HT-29 (cell line): ENCODE data around the gene SLC12A9. TPM values are rescaled to one million over a fixed set of nuclear protein-coding genes. Genes with fewer than 3 reads are reported as not detected.
"Not testable (repeated sequence)": the region's sequence is repeated elsewhere in the genome, so short reads cannot be mapped to it uniquely, and the experiment has no call there.

Experiments used
- DNase-seq: peaks from one replicate; pipeline ENCODE4 v3.0.0-alpha.2; 2015; ENCODE audit warnings: low spot score
- small RNA-seq: library from RNA; depleted of rRNA; stranded (forward); fragments of <200 nt; gene quantifications from one replicate; pipeline ENCODE3, GENCODE V24; 2014
- total RNA-seq: library from RNA; depleted of rRNA; stranded (reverse); fragments of >200 nt; shearing (Covaris generic); gene quantifications from 2 replicates; pipeline ENCODE4 v1.2.3, GENCODE V29; 2014; rRNA removed

Gene SLC12A9
- total RNA-seq, 1 experiment from 2014 or later: 85.6 TPM

GRCh38 chr7:100895701-100895955 is 43.1 kb downstream of the SLC12A9 start, which contains the start of gene ACHE:
TSS of gene ACHE (minus strand) at chr7:100895888. CDS start at chr7:100894232, 1,656 bp downstream.
- no peak for DNase-seq

- DNase-seq: peak; percentile 32
These were observed 43.6 kb downstream of the SLC12A9 start for GRCh38 chr7:100895956-100896731.

- peak; percentile 65 for DNase-seq
These were observed 44.5 kb downstream of the SLC12A9 start for GRCh38 chr7:100896732-100897608.

DNA sequence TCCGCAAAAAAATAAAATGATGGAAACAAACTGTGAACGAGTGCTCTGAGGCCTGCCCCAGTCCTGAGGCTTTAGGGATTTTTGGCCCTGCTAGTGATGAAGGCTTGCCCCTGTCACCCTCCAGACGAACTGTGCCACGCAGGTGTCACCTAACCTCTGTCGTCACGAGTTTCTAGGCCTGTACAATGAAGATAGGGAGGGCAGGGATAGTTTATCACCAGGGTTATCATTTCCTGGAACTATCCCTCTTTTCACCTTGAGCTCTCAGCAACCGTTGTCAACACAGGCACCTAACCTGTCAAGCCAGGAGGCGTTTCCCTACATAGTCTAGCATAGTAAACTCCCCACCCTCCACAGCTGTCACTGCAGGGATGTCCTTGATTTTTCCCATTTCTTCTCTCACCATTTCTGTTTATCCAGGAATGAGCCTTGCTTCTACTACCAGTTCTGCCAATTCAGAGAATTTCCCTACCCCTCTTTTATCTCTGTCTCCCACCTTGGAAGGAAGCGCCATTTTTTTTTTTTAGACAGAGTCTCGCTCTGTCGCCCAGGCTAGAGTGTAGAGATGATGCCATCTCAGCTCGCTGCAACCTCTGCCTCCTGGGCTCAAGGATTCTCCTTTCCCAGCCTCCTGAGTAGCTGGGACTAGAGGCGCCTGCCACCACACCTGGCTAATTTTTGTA is 45.4 kb downstream of the SLC12A9 start:
- DNase-seq: peak; percentile 32

GRCh38 chr7:100899432-100899831 is 46.9 kb downstream of the SLC12A9 start:
- DNase-seq: no peak

DNA sequence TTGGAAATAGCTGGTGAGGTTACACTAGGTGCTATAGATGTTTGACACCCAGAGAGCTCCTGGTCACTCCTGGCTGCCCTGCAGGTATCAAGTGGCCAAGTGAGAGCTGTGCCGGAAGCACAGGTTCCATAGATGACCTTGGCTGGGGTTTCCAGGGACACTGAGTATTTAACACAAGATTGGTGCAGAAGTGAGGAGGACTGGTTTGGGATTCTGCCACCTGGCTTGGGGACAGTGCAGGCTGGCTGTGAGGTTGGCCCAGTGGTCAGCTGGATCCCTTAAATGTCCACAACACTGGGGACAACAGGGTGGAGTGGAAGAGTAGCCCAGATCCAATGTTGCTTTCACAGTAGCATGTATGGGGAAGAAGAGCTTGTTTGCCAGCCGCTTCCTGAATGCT is 48.5 kb downstream of the SLC12A9 start:
- no peak for DNase-seq

DNA sequence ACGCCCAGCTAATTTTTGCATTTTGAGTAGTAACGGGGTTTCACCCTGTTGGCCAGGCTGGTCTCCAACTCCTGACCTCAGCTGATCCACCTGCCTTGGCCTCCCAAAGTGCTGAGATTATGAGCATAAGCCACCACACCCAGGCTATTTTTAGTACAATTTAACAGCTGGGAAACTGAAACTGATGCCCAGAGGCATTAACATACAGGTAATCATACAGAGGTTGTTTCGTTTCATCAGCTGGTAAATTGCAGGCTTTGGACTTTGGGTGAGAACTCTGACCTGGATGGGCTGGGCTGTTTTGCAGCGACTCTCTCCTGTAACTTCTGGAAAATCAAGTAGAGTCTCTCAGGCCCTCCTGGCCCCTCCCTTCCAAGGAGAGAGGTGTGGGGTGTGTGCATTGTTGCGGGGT is 49.4 kb downstream of the SLC12A9 start:
- DNase-seq: no peak

DNA sequence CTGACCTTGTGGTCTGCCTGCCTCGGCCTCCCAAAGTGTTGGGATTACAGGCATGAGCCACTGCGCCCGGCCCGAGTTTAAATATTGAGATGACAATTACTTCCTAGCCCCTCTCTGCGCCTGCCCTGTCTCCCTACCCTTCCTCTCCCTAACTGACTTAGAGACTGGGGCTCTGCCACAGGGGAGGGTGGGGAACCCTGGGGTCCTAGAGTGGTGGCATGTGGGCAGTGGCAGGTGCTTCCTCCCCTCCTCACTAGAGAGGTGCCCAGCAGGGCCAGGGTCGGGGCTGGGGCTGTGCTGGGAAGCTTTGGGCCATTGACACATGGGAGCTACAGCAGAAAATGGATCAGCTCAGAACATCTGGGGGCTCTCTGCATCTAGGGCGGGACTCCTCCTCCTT is 50.1 kb downstream of the SLC12A9 start:
- no peak for DNase-seq

DNA sequence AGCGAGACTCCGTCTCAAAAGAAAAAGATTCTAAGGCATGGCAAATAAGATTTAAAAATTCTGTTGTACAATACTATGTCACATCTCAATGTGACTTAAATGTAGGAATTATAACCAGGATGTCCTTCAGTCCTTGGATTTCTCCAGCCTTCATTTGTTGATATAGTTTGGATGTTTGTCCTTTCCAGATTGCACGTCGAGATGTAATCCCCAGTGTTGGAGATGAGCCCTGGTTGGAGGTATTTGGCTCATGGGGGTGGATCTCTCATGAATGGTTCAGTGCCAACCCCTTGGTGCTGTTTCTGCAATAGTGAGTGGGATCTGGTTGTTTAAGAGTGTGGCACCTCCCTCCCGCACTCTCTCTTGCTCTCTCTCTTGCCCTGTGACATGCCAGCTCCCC is 56.0 kb downstream of the SLC12A9 start:
- no peak for DNase-seq

GRCh38 chr7:100910443-100910842 is 57.9 kb downstream of the SLC12A9 start:
- DNase-seq: not testable (repeated sequence)

DNA sequence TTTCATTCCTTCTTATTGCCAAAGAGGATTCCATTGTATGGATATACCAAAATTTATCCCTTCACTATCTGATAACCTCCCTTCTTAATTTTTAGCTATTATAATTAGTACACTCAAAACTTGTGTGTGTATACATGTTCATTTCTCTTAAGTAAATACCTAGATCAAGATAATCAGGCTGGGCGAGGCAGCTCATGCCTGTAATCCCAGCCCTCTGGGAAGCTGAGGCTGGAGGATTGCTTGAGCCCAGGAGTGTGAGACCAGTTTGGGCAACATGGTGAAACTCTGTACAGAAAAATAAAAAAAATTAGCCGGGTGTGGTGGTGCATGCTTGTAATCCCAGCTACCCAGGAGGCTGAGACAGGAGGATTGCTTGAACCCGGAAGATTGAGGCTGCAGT is 59.0 kb downstream of the SLC12A9 start:
- DNase-seq: no peak

- DNase-seq: no peak
These were observed 61.8 kb downstream of the SLC12A9 start for GRCh38 chr7:100914208-100914878.

DNA sequence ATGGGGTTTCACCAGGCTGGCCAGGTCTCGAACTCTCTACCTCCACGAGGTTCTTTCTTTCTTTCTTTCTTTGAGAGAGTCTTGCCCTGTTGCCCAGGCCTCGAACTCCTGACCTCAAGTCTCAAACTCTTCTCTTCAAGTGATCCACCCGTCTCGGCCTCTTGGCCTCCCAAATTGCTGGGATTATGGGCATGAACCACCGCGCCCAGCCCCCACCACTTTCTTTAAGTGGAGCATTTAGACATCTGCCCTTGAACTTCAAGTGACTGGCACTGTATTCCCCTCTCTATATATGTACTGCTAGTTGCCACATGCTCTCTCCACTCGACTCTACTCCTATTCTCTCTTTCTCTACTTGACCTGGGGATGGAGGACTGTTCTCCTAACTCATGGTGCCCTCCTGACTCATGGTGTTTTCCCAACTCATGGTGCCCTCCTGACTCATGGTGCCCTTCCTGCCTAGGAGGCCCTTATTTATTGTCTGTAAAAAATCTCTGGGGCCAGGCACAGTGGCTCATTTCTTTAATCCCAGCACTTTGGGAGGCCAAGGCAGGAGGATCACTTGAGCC is 62.5 kb downstream of the SLC12A9 start:
- DNase-seq: no peak

Small RNAs within 50 kb of the gene (small RNA-seq; reads per million reads assigned to genes)
- not detected for gene RN7SL549P
- not detected for gene RN7SL750P

Other genes with a start within 250 kb of the SLC12A9 start
- gene MOSPD3, start 240.2 kb upstream of the SLC12A9 start, total RNA-seq: 16.4 and 18.4 TPM in 2 replicates
- 1.2 and 1.7 TPM in 2 replicates for gene TFR2, start 211.2 kb upstream of the SLC12A9 start, total RNA-seq
- gene ACTL6B, start 196.3 kb upstream of the SLC12A9 start, total RNA-seq: 0.13 TPM in 1 of 2 replicates, not detected in the other
- gene GNB2, start 179.0 kb upstream of the SLC12A9 start, total RNA-seq: 272 and 317 TPM in 2 replicates
- 44.6 and 46.9 TPM in 2 replicates for gene GIGYF1, start 158.5 kb upstream of the SLC12A9 start, total RNA-seq
- gene POP7, start 146.6 kb upstream of the SLC12A9 start, total RNA-seq: 222 and 231 TPM in 2 replicates
- not detected in 2 replicates for gene EPO, start 132.2 kb upstream of the SLC12A9 start, total RNA-seq
- not detected in 2 replicates for gene ZAN, start 119.1 kb upstream of the SLC12A9 start, total RNA-seq
- 230 and 236 TPM in 2 replicates for gene EPHB4, start 25.2 kb upstream of the SLC12A9 start, total RNA-seq
- 20.0 and 23.5 TPM in 2 replicates for gene TRIP6, start 14.7 kb downstream of the SLC12A9 start, total RNA-seq
- 211 and 222 TPM in 2 replicates for gene SRRT, start 22.4 kb downstream of the SLC12A9 start, total RNA-seq
- gene UFSP1, start 37.0 kb downstream of the SLC12A9 start, total RNA-seq: 30.4 and 31.0 TPM in 2 replicates
- gene ACHE, start 43.2 kb downstream of the SLC12A9 start, total RNA-seq: 0.13 and 1.1 TPM in 2 replicates
- 6.9 and 7.3 TPM in 2 replicates for gene MUC3A, start 96.8 kb downstream of the SLC12A9 start, total RNA-seq
- 19.2 and 29.8 TPM in 2 replicates for gene MUC12, start 116.9 kb downstream of the SLC12A9 start, total RNA-seq
- 0.23 and 0.44 TPM in 2 replicates for gene MUC17, start 167.4 kb downstream of the SLC12A9 start, total RNA-seq
- 32.3 and 52.2 TPM in 2 replicates for gene TRIM56, start 232.8 kb downstream of the SLC12A9 start, total RNA-seq